Kasumi-1 (cell line): Measurements from ENCODE around the gene TCAP.

Source experiments
- DNase-seq, 2 experiments: peaks; one replicate each; lab custom pipeline; 2025; lab: John Stamatoyannopoulos, UW

Gene TCAP

DNA sequence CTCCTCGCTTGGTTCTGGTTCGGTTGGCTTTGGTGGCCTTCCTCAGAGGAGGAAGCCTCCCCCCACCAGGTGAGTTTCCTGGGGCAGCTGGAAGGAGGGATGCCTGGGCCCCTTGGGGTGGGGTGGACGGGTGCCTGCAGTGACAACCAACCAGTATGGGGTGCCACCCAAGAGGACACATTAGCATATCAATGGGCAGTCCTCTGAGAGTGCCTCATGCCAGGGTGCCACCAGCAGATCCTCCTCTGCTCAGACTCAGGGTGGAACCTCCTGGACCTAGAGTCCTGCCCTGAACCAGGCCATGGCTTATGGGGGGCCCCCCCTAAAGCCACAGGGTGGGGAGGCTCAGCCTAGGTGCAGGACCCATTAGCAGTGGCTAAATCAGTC, 35.7 kb upstream of the TCAP start:
- DNase-seq: no peak

DNA sequence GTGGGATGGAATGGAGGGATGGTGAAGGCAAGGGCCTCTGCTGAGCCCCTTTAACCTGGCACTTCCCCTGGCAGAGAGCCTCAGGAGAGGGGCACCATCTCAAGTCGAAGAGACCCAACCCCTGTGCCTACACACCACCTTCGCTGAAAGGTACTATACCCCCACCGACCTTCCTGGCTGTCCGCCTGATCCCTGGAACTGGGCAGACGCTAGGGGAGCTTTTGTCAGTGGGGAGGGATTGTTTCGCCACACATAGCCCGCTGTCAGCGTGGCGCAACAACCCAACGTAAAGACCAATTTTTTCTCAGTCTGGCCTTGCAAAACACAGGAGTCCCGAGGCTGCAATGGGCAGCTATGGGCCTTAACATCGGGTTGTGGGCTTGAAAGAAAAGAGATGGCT, 35.3 kb upstream of the TCAP start:
- DNase-seq: no peak

DNA sequence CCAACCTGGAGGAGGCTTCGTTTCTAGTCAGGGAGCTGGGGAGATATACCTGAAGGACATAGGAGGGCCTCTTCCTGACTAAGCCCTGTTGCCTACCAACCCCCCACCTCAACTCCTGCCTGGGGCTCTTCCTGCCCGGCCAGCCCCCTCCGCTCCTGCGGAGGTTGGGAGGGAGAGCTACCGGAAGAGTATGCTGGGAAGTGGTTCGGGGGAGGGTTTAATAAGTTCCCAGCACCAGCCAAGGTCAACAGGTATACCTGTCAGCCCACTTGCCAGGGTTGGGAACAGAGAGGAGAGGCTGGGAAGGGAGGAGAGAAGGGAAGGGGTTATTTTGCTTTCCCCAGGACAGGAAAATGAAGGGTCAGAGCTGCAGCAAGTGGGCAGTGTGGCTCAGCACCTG, 33.7 kb upstream of the TCAP start:
- no peak for DNase-seq

DNA sequence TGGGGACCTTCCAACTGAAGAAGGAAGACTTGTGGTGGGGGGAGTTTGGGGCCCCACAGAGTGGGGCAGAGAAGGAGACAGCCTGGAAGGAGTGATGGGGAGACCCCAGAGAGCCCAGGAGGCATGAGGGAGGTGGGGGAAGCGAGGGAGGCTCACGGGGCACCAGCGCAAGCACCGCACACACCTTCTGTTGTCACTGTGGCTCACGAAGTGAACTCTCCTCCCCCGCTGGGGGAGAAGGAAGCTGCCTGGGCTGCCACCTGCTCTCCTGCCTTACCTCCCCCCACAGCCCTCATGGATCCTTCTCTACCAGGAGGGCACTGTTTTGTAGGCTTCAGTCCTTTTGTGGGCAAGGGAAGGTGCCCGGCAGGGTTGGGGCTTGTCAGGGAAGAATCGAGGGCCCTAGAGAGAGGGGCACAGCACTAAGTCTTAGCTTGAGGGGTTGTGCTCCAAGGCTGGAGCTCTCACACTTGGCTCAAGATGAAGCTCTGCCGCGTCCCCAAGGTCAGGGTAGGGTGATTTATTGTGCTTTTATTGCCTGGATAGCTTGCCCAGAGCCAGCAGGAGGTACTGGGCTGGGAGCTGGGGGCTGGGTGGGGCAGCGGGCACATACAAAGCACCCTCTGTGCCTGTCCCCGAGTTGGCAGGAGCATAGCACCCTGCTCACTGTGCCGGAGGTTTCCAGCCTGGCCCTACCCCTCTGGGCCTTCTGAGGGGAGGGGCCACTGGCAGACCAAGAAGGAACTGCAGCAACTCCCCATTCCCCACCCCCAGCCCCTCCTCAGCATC, 32.8 kb upstream of the TCAP start:
- no peak for DNase-seq

DNA sequence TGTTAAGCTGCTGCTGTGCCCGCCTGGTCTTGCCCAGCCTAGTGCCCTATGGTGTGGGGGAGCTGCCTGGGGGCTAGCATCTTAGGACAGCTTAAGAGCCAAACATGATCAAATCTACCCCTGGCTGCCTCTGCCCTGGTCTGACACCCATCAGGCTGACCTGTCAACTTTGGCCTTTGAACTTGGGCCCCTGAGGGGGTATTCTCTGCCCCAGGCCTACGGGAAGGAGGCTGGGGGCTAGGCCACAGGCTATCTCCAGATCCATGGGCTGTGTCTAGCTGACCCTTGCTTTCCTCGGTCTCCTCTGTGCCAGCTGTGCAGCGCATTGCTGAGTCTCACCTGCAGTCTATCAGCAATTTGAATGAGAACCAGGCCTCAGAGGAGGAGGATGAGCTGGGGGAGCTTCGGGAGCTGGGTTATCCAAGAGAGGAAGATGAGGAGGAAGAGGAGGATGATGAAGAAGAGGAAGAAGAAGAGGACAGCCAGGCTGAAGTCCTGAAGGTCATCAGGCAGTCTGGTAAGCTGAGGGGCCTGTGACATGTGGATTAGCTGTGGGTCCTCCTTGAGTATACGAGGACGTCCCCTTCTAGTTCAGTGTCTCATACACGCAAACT, 31.5 kb upstream of the TCAP start:
- no peak for DNase-seq

DNA sequence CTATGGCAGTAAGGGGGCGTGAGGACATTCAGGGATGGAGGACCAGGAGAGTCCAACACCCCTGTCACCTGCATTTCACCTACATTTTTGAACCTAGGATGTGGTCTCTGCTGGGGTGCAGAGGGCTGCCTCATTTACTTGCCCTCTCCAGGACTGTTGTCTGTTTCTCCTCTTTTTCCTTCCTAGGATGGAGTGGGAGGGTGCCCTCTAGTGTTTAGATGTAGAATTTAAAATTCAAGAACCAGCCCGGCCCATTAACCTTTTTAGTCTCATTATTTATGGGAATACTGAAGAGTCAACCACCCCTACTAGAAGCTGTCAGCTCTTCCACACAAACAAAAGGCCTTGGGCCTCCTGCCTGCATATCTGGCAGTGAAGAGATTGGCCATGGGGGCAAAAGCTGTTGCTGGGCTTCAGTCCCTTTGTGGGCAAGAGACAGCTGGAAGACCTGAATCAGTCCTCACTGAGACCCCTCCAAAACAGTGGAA, 30.7 kb upstream of the TCAP start:
- peak; percentile 59 to 75 for DNase-seq

DNA sequence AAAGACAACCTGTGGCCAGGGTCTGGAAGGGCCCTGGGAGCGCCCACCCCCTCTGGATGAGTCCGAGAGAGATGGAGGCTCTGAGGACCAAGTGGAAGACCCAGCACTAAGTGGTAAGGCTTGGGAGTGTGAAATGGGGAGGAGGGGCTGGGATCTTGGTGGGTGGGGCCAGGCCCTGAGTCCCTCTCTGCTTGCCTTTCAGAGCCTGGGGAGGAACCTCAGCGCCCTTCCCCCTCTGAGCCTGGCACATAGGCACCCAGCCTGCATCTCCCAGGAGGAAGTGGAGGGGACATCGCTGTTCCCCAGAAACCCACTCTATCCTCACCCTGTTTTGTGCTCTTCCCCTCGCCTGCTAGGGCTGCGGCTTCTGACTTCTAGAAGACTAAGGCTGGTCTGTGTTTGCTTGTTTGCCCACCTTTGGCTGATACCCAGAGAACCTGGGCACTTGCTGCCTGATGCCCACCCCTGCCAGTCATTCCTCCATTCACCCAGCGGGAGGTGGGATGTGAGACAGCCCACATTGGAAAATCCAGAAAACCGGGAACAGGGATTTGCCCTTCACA, 29.5 kb upstream of the TCAP start:
- DNase-seq: no peak

DNA sequence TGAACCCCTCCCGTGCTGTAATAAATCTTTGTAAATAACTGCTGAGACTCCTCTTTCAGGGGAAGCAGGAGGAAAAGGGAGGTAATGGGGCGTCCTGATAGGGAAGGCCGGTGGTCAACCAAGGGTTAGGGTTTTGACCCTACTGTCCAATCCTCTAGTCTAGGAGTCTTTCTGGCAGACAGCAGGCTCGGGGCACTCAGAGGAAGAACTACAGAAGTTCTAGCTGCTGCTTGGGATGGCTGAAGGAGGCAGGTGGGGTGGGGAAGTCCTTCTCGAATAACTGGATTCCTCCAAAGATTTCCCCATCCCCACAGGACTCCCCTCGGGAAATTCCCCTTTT, 28.6 kb upstream of the TCAP start:
- no peak for DNase-seq

DNA sequence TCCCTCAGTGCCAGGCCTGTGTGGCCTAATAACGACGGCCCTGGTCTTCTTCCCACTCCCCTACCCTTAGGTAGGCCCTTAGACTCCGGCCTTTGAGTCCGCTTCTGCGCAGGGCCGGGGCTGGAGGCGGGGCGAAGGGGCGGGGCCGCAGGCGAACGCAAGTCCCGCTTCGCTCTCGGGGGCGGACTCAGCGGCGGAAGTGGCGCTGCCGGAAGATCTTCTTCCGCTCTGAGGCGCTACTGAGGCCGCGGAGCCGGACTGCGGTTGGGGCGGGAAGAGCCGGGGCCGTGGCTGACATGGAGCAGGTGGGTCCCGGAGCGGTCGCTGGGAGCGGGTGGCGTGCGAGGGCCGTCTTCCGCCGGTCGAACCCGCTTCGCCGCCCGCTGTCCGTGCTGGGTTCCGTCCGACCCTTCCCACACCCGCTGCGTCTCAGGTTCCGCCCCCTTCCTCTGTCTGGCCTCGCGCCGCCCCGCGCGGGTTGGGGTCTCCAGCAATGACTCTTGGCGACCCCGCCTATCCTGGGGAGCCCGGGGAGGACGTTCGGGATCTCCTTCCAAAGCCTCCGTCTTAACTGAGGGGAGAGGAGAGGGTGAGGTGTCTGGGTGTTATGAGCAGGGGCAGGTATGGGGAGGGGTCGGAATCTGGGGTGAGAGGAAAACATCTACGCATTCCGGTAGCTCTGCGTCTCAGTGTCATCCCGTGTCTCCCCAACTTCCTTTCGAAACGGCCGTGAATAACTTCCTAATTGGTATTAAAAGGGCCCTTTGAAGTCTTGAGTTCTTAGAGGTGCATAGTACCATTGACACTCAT, 28.0 kb upstream of the TCAP start, which contains the start of gene STARD3:
Gene STARD3, plus strand, starts transcription at position 218 of the 810 bp plus-strand sequence. CDS start 16,388 bp downstream, outside the sequence.
- DNase-seq: peak; percentile 71 to 72

DNA sequence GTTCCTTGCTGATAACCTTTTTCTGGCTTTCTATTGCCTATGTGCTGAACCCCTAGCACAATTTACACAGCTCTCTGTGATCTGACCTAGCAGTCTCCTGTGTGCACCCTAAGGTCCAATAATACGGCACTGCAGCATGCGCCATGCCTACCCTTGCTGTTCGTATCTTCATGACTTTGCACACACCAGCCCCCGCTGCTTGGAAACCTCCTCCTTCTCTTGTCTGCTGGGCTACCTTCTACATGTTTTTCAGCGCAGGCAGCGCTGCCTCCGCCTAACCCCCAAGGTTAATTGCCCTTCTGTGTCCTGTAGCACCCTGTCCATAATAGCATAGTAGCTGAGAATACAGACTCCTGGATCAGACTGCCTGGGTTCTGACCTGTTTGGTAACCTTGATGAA, 26.8 kb upstream of the TCAP start:
- DNase-seq: no peak

DNA sequence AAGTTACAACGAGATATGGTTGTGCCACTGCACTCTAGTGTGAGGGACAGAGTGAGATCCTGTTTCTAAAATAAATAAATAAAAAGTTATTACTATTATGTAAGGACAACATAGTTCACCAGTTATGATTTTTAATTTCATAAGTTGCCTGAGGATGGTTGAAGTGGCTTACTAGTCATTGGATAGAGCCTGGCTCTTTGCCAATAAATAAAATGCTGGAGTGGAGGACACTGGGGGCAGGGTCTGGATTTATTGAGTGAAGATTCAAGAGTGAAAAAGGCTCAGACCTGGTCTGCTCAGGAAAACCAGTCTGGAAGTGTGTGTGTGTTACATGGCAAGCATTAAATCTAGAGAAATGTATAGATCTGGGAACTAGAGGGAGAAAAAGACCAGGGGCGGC, 26.1 kb upstream of the TCAP start:
- DNase-seq: no peak

DNA sequence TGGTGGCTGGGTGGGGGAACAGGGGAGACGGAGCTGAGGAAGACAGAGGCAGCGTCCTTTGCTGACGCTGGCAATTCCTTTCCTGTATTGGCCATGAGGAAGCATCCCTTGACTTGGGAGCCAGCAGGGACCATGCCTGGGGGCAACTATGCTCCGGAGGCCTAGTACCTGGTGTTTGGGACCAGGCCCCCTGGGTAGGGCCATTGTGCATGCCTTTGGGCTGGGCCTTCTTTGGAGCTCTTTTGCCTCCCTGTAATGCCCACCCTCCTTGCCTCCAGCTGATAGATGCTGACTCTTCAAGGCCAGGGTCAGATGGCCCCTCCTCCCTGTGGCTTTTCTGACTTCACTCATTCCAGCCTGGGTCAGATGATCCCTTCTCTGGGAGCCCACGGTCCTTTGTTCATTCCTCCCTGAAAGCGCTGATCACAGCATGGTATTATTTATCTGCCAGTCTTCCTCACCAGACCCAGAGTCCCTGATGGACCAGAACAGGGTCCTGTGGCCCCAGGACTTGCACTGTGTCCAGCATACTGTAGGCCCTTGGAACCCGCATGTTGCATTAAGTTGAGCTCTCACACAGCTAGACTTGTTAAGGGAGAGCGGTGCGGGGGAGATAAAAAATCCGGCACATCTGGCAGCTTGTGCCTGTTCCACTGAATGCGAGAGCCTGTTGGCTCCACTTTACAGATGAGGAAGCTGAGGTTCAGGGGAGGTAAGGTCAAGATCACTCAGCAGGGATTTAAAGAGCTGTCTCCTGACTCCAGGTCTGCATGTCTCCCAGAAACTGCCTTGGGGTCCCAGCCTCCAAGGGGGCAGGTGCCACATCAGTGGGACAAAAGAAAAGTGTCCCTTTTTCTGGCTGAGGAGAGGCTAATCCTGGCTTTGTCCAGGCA, 25.3 kb upstream of the TCAP start:
- DNase-seq: no peak

DNA sequence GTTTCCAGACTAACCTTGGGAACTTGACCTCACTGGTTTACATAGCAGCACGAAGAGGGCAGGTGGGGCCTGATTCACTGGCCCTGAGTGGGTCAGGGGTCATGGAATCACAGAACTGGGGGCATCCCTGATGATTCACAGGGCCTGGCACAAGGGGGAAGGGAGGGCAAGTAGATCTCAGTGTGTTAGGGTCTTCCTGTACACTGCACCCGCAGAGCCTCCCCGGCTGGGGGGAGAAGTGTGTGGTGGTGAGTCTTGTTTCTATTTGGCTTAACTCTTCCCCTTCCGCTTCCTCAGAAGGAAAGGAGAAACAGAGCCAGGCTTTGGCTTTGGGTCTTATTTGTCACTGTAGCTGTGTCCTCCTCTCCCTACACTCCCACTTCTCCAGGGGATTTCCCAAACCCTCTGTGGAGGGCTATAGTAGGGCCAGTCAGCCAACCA, 24.5 kb upstream of the TCAP start:
- DNase-seq: no peak

DNA sequence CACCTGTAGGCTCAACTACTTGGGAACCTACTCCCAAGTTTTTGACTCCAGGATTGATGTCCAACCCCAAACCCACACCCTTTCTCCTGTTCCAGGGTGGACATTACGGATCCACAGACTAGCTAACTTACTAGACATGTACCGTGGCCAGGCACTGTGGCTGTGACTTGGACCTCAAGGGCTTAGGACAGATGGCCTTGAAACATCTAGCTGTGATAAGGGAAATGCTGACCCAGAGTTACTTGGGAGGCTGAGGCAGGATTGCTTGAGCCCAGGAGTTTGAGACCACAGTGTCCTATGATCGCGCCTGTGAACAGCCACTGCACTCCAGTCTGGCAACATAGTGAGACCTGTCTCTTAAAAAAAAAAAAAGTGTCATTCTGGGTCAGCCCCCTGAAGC, 24.1 kb upstream of the TCAP start:
- DNase-seq: no peak

DNA sequence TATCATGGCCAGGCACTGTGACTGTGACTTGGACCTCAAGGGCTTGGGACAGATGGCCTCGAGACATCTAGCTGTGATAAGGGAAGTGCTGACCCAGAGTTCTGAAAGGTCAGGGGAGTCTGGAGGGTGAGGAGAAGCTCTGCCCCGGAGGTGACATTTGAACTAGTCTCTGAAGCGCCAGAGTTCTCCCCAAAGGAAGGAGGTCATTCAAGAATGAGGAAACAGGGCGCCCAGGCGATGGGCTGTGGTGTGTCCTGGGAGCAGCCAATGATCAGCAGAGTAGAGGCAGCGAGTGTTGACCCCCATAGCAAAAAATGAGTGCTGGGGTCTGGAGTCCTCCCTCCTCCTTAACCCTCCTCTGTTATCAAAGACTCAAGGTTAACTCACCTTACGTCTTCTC, 23.3 kb upstream of the TCAP start:
- no peak for DNase-seq

DNA sequence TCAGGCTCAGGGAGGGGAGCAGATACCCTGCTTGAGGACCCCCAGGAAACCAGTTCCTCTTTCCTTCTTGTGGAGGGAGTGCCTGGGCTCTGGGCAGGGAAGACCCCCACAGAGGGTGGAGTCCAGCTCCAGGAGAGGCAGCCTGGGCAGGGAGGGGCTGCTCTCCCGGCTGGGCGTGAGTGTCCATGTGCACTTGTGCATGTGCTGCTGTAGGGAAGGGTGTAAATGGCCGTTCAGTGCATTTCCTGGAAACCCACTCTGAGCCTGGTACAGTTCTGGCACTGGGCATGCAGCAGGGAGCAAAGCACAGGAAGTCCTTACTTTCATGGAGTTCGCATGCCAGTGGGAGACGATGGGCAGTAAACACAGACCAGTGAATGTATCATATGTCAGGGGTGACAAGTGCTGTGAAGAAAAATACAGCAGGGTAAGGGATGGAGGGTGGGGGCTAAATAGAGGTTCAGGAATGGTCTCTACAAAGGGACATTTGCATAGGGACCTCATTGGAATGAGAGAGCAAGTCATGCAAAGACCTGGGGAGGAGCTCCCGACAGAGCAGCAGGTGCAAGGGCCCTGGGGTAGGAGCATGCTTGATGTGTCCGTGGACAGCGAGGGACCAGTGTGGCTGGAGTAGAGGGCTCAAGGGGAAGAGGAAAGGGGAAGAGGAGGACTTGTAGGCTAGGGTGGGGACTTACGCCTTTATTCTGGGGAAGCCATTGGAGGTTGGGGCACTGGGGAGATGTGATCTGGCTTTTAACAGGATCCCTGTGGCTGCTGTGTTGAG, 22.7 kb upstream of the TCAP start:
- DNase-seq: no peak

DNA sequence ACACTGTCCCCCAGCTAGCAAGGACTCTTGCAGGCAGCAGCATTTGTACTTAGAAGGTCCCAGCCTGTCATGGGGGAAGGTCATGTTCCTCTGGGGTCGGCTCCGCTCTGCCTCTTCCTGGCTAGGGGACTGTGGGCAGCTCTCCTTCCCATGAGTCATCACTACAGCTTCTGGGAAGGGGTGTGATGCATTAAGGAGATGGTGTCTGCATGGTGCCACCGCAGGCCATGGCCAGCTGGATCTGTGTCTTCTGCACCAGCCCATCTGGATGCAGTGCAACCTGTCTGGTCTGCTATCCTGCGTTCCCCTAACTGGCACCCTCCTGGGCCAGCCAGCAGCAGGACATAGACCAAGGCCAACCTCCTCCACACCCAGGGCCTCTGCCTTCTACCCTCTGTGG, 21.9 kb upstream of the TCAP start:
- no peak for DNase-seq

DNA sequence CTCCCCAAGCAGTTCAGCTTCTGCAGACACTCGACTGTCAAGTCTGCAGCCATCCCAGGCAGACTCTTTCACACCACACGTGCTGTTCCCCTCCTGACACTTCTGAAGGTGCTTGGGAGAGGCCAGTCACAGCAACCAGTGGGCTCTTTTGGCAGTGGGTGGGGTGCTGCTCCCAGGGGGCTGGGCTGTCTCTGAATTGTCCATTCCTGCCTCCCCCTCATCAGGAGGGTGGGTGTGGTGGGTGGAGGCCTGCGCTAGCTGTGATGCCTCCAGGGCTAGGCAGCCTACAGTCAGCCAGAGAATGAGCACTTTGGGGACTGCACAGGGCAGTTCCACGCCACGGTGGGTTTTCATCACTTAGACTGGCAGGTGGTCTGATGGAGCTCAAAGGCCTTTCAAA, 17.9 kb upstream of the TCAP start:
- DNase-seq: no peak

DNA sequence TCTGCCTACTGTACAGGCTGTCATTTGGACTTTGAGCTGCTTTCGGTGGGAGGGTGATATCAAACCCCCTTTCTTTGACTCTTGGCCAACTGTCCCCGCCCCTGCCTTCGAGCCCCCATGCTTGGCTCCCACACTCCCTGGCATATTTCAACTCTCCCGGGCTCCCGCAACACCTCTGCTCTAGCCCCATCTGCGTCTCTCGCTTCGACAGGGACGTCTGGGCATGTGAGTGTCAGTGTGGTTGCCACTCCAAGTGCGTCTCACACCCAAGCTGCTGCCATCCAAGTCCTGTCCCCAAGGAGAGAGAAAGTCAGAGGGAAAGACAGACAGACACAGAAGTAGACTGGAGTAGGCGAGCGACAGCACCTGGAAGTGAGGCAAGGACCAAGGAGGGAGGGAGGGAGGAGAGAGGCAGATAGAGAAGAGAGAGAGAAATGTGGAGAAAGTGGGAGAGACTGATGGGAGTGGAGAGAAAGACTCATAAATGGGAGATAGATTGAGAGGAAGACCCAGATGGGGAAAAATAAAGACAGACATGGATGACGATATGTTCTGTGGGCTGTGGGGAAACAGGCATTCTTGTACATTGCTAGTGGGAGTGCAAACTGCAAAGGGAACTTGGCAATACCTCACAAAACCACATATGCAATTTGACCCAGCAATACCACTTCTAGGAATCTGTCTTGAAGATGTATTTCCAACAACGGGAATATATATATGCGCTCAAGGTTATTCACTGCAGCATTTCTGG, 16.4 kb upstream of the TCAP start:
- DNase-seq: peak; percentile 35 to 46

DNA sequence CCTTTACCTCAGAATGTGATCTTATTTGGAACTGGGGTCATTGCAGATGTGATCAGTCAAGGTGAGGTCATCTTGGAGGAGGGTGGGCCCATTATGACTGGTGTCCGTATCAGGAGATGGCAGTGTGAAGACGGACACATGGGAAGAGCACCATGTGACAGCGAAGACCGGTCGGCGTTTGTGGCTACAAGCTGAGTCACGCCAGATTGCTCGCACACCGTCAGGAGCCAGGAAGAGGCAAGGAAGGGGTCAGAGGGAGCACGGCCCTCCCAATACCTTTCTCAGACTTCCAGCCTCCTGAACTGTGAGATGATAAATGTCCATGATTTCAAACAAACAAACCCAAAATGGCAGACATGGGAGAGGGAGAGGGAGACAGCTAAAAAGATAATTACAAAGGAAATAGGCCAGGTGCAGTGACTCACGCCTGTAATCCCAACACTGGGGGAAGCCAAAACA, 15.0 kb upstream of the TCAP start:
- no peak for DNase-seq
